ENCODE measurements around the gene CNTNAP2. TPM values are rescaled to one million over a fixed set of nuclear protein-coding genes. Genes with fewer than 3 reads are reported as not detected.
"Not testable (repeated sequence)": the region's sequence is repeated elsewhere in the genome, so short reads cannot be mapped to it uniquely, and the experiment has no call there.

CNTNAP2 gene
- total RNA-seq, 1 donor from 2014 or later = 0.48 TPM

GRCh38 chr7:147563669-147564068, 1447.1 kb downstream of the CNTNAP2 start:
- ATAC-seq (ENCODE audit: poor library complexity) (no peak), DNase-seq (no peak)
- intact Hi-C loops (cut with DNase I) = no loop called here

- no peak for DNase-seq
- intact Hi-C loops (cut with DNase I) = no loop called here
- ATAC-seq (ENCODE audit: poor library complexity) = no peak
Observed at GRCh38 chr7:147564786-147565476, 1448.3 kb downstream of the CNTNAP2 start.

DNA sequence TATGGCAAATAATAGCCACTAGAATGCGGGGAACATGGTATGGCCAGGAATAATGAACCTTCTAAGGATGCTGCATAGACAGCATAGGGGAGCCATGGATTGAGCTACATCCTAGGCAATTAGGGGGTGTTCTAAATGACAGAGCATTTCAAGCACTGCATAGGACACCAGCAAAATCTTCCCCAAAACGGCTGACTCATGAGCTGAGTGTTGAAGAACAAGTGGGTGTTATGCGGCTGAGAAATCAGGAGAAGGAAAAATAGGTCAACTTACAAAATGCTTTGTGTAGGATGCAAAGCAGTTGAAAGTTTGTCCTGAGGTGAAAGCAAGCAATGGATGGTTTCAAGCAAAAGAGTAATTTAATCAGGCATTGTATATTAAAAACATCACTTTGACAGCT, 1450.4 kb downstream of the CNTNAP2 start:
- DNase-seq = no peak
- intact Hi-C loops (cut with DNase I) = no loop called here
- ATAC-seq (ENCODE audit: poor library complexity) = no peak

- DNase-seq = no peak
- no peak for ATAC-seq (ENCODE audit: poor library complexity)
- intact Hi-C loops (cut with DNase I) = no loop called here
Observed at GRCh38 chr7:147569116-147569913, 1452.7 kb downstream of the CNTNAP2 start.

GRCh38 chr7:147570390-147570789, 1453.8 kb downstream of the CNTNAP2 start:
- no peak for DNase-seq
- intact Hi-C loops (cut with DNase I) = no loop called here

DNA sequence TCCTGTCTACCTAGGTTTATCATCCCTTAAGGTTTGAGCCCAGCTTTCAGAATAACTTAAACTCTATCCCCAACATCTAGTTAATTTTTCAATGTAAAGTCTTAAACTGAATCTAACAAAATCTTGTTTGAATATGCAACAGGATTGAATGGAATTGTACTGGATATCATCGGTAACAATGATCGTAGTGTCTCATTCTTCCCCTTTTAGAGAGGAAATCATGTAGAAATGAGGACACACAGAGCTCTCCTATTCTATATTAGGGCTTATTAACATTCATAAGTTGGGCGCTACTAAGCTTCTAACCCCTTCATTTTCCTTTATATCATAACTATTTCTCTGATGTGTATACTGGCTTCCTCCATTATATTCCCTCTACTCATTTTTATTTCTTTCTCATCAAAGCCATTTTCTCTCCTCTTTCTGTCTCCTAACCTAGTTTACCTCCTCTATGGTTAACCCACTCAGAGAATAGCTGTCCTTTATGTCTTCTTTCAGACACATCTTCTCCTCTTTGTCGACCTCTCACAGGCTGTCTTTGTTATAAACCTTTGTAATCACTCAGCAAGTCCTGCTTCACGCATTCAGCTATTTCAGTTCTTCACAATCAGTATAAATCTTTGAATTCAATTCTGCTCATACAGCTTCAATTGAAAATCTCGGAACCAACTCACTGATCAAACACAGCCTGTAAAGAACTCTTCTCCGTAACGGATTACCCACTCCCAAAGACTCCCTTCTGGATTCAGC, 1455.0 kb downstream of the CNTNAP2 start:
- DNase-seq (no peak), ATAC-seq (ENCODE audit: poor library complexity) (no peak)
- intact Hi-C loops (cut with DNase I) = no loop called here

More at GRCh38 chr7:147570390-147570789, 1453.8 kb downstream of the CNTNAP2 start:
- no peak for ATAC-seq (ENCODE audit: poor library complexity)

- no peak for DNase-seq
- intact Hi-C loops (cut with DNase I) = no loop called here
- no peak for ATAC-seq (ENCODE audit: poor library complexity)
Observed at GRCh38 chr7:147578196-147578595, 1461.6 kb downstream of the CNTNAP2 start.

GRCh38 chr7:147579148-147579547, 1462.5 kb downstream of the CNTNAP2 start:
- intact Hi-C loops (cut with DNase I) = no loop called here
- ATAC-seq (ENCODE audit: poor library complexity) = no peak
- DNase-seq = no peak

- DNase-seq = no peak
- no peak for ATAC-seq (ENCODE audit: poor library complexity)
- intact Hi-C loops (cut with DNase I) = no loop called here
Observed at GRCh38 chr7:147584771-147585193, 1468.2 kb downstream of the CNTNAP2 start.

GRCh38 chr7:147586110-147586509, 1469.5 kb downstream of the CNTNAP2 start:
- ATAC-seq (ENCODE audit: poor library complexity) = no peak
- no peak for DNase-seq
- intact Hi-C loops (cut with DNase I) = no loop called here

GRCh38 chr7:147586526-147586925, 1469.9 kb downstream of the CNTNAP2 start:
- intact Hi-C loops (cut with DNase I) = no loop called here
- no peak for ATAC-seq (ENCODE audit: poor library complexity)

GRCh38 chr7:147593271-147594057, 1476.9 kb downstream of the CNTNAP2 start:
- intact Hi-C loops (cut with DNase I) = no loop called here
- no peak for DNase-seq
- no peak for ATAC-seq (ENCODE audit: poor library complexity)

More at GRCh38 chr7:147586526-147586925, 1469.9 kb downstream of the CNTNAP2 start:
- DNase-seq = no peak

- intact Hi-C loops (cut with DNase I) = no loop called here
- ATAC-seq (ENCODE audit: poor library complexity) (no peak), DNase-seq (no peak)
Observed at GRCh38 chr7:147595042-147595441, 1478.4 kb downstream of the CNTNAP2 start.

DNA sequence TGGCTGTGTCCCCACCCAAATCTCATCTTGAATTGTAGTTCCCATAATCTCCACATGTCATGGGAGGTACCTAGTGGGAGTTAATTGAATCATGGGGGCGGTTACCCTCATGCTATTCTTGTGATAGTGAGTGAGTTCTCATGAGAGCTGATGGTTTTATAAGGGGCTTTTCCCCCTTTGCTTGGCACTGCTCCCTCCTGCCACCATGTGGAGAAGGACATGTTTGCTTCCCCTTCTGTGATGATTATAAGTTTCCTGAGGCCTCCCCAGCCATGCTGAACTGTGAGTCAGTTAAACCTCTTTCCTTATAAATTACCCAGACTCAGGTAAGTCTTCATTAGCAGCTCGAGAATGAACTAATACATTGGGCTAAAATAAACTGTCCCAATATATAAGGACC, 1482.1 kb downstream of the CNTNAP2 start:
- DNase-seq; ATAC-seq (ENCODE audit: poor library complexity); intact Hi-C loops (cut with DNase I): not testable (repeated sequence)

- DNase-seq = no peak
- ATAC-seq (ENCODE audit: poor library complexity) = no peak
- intact Hi-C loops (cut with DNase I) = no loop called here
Observed at GRCh38 chr7:147605323-147605722, 1488.7 kb downstream of the CNTNAP2 start.

DNA sequence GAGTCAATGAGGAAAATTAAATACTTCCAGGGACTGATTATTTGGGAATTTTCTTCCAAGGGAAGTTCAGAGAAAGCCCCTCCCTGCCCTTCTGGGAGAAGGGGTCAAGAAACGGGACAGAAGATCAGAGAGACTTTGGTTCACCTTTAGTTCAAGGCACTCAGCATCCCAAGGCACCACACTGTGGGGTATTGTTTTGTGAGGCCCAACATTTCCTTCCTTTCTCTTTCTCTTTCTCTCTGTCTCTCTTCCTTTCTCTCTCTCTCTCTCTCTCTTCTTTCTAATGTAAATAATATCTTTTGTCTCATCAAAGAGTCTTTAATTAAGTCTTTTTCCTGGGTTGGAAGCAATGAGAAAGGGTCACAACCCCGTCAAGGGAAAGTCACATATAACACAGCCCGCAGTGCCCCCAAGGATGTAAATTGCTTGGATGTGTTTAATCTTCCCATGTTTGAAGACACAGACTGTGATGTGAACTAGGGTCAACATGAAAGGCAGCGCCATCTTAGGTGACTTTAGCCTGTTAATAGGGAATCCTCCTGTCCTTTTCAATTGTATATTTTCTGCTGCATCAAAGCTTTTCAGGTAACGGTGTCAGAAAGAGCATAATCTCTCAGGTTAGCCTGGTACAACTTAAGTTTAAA, 1490.7 kb downstream of the CNTNAP2 start:
- ATAC-seq (ENCODE audit: poor library complexity) (no peak), DNase-seq (no peak)
- intact Hi-C loops (cut with DNase I) = no loop called here

DNA sequence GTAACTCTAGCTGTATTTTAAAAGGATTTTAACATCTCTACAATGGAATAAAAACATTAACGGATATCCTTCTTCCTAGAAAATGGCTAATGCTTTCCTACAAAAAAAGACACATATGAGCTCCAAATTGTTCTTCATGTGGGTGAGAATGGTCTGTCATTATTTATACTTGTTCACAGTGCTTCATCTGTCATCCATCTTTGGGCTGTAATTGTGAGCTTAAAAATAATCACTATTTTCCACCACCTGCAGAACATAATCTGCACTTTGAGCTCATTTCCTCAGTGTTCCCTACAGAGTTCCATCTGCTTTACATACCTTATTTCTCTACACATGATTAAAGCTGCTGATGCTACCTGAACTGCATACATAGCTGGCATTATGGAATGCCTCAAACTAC, 1494.8 kb downstream of the CNTNAP2 start:
- DNase-seq (no peak), ATAC-seq (ENCODE audit: poor library complexity) (no peak)
- intact Hi-C loops (cut with DNase I) = no loop called here

DNA sequence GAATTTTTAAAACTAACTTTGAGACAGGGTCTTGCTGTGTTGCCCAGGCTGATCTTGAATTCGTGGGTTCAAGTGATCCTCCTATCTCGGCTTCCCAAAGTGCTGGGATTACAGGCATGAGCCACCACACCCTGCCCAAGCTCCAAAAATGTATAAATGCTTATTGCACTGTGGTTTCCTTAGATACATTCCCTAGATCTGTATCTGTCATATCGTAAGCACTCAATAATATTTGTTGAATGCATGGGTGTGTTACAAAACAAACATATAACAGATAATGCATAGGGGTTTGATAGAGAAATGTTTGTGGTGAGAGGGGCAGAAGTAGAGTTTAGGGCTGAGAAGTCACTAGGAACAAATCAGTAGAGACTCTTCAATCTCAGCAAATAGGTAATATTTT, 1518.7 kb downstream of the CNTNAP2 start:
- intact Hi-C loops (cut with DNase I) = no loop called here
- DNase-seq = no peak
- no peak for ATAC-seq (ENCODE audit: poor library complexity)

Data from Right ventricle myocardium superior (tissue), 1 donor.